GM18519 (cell line): ENCODE data around the gene PCDHGA4.
"Not testable (repeated sequence)": the region's sequence is repeated elsewhere in the genome, so short reads cannot be mapped to it uniquely, and the experiment has no call there.

Experiments
- ATAC-seq: cut with Tn5 transposase; IDR thresholded peaks from one replicate; pipeline ENCODE4 v1.9.1; 2021; ENCODE audit warnings: mild to moderate bottlenecking, moderate library complexity; ENCODE audit not compliant: unreplicated experiment, low FRiP score

Gene PCDHGA4

GRCh38 chr5:141346017-141346416, 8.8 kb upstream of the PCDHGA4 start:
- ATAC-seq = not testable (repeated sequence)

GRCh38 chr5:141349917-141350619, 4.8 kb upstream of the PCDHGA4 start, which contains the start of gene PCDHGB1:
TSS of gene PCDHGB1 (plus strand) at chr5:141350099. CDS start at chr5:141350261, 162 bp downstream.
- ATAC-seq = peak; percentile 97

GRCh38 chr5:141351591-141351990, 3.2 kb upstream of the PCDHGA4 start:
- ATAC-seq = no peak

DNA sequence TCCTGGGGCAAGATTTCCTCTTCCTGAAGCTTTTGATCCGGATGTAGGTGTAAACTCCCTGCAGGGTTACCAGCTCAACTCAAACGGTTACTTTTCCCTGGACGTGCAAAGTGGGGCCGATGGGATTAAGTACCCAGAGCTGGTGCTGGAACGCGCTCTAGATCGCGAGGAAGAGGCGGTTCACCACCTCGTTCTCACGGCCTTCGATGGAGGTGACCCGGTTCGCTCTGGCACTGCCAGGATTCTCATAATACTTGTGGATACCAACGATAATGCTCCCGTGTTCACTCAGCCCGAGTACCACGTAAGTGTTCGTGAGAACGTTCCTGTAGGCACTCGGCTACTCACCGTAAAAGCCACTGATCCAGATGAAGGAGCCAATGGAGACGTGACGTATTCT, 820 bp downstream of the PCDHGA4 start:
- no peak for ATAC-seq

- ATAC-seq = no peak
Observed at GRCh38 chr5:141356133-141356532, 1.3 kb downstream of the PCDHGA4 start.

- no peak for ATAC-seq
Observed at GRCh38 chr5:141356950-141357349, 2.1 kb downstream of the PCDHGA4 start.

DNA sequence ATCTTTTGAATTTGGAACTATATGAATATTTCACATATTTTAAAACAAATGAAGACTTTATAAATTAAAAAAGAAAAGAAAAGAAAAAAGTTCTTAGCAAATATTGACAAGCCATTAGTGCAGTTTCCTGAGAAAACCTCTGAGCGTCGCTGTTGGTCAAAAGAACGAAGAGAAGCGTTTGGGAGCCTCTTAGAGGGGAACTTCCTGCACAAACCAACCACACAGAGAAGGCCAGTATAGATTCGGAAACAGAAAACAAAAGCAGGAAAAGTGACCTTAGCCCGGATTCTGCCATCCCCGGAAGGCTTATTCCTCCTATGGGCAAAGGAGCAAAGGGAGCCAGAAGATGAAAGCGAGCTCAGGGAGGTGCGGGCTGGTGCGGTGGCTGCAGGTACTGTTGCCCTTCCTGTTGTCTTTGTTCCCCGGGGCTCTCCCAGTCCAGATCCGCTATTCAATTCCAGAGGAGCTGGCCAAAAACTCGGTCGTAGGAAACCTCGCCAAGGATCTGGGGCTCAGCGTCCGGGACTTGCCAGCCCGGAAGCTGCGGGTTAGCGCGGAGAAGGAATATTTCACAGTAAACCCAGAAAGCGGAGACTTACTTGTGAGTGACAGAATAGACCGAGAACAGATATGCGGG, 5.1 kb downstream of the PCDHGA4 start, which contains the start of gene PCDHGB2:
TSS of gene PCDHGB2 (plus strand) at position 205 of the 637 bp plus-strand sequence. CDS start at position 347, 142 bp downstream.
- no peak for ATAC-seq

DNA sequence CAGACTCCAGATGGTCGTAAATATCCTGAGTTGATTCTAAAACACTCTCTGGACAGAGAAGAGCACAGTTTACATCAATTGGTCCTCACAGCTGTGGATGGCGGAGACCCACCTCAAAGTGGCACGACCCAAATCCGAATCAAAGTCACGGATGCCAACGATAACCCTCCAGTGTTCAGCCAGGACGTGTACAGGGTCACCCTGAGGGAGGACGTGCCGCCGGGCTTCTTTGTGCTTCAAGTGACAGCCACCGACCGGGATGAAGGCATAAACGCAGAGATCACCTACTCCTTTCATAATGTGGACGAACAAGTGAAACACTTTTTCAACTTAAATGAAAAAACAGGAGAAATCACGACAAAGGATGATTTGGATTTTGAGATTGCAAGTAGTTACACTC, 5.9 kb downstream of the PCDHGA4 start:
- no peak for ATAC-seq

GRCh38 chr5:141362719-141363118, 7.9 kb downstream of the PCDHGA4 start:
- ATAC-seq = no peak

DNA sequence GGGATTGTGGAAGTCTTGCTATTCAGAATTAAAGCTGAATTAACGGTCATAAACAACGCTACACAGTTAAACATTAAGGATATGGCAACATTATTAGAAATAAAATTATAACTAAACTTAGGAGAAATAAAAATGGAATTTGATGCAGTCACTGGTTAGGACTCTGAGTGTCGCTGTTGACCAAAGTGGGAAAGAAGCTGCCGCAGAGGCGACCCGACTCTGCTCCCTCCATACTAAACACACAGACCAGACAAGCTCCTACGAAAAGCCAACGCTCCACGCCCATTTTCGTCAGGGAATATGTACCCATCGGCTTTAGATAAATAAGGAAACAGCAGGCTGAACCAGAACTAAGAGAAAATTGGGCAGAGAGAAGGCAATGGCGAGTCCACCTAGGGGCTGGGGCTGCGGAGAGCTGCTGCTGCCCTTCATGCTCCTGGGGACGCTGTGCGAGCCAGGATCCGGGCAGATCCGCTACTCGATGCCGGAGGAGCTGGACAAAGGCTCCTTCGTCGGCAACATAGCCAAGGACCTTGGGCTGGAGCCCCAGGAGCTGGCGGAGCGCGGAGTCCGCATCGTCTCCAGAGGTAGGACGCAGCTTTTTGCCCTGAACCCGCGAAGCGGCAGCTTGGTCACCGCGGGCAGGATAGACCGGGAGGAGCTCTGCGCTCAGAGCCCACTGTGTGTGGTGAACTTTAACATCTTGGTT, 9.3 kb downstream of the PCDHGA4 start, which contains the start of gene PCDHGA5:
TSS of gene PCDHGA5 (plus strand) at position 211 of the 709 bp plus-strand sequence. CDS start at position 380, 169 bp downstream.
- ATAC-seq = no peak

GRCh38 chr5:141366016-141366896, 11.4 kb downstream of the PCDHGA4 start:
- no peak for ATAC-seq

GRCh38 chr5:141369994-141370848, 15.4 kb downstream of the PCDHGA4 start, which contains the start of gene PCDHGB3:
TSS of gene PCDHGB3 (plus strand) at chr5:141370242. CDS start at chr5:141370395, 153 bp downstream.
- peak; percentile 96 for ATAC-seq

- ATAC-seq = no peak
Observed at GRCh38 chr5:141371572-141372475, 17.0 kb downstream of the PCDHGA4 start.

- ATAC-seq = no peak
Observed at GRCh38 chr5:141373673-141374317, 19.0 kb downstream of the PCDHGA4 start, which contains the start of gene PCDHGA6. TSS of gene PCDHGA6 (plus strand) at chr5:141373891. CDS start at chr5:141374084, 193 bp downstream.

GRCh38 chr5:141374627-141375026, 19.8 kb downstream of the PCDHGA4 start:
- no peak for ATAC-seq

DNA sequence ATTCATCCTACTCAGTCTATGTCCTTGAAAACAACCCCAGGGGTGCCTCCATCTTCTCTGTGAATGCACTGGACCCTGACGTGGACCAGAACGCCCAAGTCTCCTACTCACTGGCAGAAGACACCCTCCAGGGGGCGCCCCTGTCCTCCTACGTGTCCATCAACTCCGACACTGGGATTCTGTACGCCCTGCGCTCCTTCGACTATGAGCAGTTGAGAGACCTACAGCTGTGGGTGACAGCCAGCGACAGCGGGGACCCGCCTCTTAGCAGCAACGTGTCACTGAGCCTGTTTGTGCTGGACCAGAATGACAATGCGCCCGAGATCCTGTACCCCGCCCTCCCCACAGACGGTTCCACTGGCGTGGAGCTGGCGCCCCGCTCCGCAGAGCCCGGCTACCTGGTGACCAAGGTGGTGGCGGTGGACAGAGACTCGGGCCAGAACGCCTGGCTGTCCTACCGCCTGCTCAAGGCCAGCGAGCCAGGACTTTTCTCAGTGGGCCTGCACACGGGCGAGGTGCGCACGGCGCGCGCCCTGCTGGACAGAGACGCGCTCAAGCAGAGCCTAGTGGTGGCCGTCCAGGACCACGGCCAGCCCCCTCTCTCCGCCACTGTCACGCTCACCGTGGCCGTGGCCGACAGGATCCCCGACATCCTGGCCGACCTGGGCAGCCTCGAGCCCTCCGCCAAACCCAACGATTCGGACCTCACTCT, 20.8 kb downstream of the PCDHGA4 start:
- not testable (repeated sequence) for ATAC-seq
